ENCODE measurements around the gene FHIT. TPM values are rescaled to one million over a fixed set of nuclear protein-coding genes. Genes with fewer than 3 reads are reported as not detected.
"Not testable (repeated sequence)": the region's sequence is repeated elsewhere in the genome, so short reads cannot be mapped to it uniquely, and the experiment has no call there.

Gene FHIT
- total RNA-seq, 1 donor: 2.2 TPM

GRCh38 chr3:59938828-59939227, 1312.4 kb downstream of the FHIT start:
- H3K4me3 ChIP-seq (ENCODE audit: low read depth, low read length): no peak overlapping the region
- TF ChIP-seq, protein P1, sequence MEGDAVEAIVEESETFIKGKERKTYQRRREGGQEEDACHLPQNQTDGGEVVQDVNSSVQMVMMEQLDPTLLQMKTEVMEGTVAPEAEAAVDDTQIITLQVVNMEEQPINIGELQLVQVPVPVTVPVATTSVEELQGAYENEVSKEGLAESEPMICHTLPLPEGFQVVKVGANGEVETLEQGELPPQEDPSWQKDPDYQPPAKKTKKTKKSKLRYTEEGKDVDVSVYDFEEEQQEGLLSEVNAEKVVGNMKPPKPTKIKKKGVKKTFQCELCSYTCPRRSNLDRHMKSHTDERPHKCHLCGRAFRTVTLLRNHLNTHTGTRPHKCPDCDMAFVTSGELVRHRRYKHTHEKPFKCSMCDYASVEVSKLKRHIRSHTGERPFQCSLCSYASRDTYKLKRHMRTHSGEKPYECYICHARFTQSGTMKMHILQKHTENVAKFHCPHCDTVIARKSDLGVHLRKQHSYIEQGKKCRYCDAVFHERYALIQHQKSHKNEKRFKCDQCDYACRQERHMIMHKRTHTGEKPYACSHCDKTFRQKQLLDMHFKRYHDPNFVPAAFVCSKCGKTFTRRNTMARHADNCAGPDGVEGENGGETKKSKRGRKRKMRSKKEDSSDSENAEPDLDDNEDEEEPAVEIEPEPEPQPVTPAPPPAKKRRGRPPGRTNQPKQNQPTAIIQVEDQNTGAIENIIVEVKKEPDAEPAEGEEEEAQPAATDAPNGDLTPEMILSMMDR (IDR thresholded peaks at IDR 0.05; ENCODE audit: insufficient read depth, low read depth, low read length): no peak

GRCh38 chr3:59937201-59937600, 1314.1 kb downstream of the FHIT start:
- DNase-seq (ENCODE audit: low read depth): no peak
- TF ChIP-seq, protein P1 (IDR thresholded peaks at IDR 0.05; ENCODE audit: insufficient read depth, low read depth, low read length): no peak
- H3K4me3 ChIP-seq (ENCODE audit: low read depth, low read length): no peak overlapping the region

More at GRCh38 chr3:59938828-59939227, 1312.4 kb downstream of the FHIT start:
- DNase-seq (ENCODE audit: low read depth): no peak

- no peak overlapping the region for H3K4me3 ChIP-seq (ENCODE audit: low read depth, low read length)
- TF ChIP-seq, protein P1 (IDR thresholded peaks at IDR 0.05; ENCODE audit: insufficient read depth, low read depth, low read length): no peak
- no peak for DNase-seq (ENCODE audit: low read depth)
Observed at GRCh38 chr3:59936472-59936871, 1314.8 kb downstream of the FHIT start.

DNA sequence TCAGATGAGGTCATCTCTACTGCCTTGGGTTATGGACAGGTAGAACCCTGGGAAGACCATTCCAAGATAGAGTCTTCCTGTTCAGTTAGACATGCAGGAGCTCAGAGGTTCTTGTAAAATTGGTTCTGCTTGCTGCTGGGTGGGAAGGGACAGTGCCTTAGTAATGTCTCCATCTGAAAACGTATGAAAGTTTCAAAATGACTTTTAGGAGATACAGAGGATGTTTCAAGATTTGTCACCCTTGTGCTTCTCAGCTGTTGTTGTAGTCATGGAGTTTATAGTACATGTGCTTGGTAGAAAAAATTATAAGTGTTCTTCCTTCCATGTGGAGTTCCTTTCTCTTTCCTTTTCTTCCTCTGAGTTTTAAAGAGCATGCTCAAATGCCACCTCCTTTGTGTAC, 1316.2 kb downstream of the FHIT start:
- H3K4me3 ChIP-seq (ENCODE audit: low read depth, low read length): no peak overlapping the region
- no peak for DNase-seq (ENCODE audit: low read depth)
- TF ChIP-seq, protein P1 (IDR thresholded peaks at IDR 0.05; ENCODE audit: insufficient read depth, low read depth, low read length): no peak

DNA sequence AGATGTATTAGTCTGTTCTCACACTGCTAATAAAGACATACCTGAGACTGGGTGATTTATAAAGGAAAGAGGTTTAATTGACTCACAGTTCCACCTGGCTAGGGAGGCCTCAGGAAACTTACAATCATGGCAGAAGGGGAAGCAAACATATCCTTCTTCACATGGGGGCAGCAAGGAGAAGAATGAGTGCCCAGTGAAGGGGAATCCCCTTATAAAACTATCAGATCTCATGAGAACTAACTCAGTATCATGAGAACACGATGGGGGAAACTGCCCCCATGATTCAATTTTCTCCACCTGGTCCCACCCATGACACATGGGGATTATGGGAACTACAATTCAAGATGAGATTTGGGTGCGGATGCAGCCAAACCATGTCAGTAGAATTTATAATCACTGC, 1316.7 kb downstream of the FHIT start:
- DNase-seq (ENCODE audit: low read depth); H3K4me3 ChIP-seq (ENCODE audit: low read depth, low read length): not testable (repeated sequence)

DNA sequence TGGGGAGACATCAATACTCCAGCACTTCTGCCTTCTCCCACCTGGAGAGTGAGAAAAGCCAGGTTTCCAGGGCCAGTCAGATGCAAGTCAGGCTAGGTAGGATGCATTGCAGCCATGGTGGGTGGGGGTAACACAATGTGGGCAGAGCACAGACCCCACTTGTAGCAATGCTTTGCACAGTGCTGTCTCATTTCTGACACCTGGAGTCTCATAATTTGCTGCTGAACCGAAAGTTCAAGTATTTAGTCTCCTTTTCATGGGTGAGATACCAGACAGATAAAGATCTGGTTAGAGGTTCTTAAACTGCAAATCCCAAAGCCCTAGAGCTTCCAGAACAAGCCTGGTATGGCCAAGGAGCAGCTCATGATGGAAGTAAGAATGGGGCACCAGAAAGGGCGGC, 1321.1 kb downstream of the FHIT start:
- TF ChIP-seq, protein P1 (IDR thresholded peaks at IDR 0.05; ENCODE audit: insufficient read depth, low read depth, low read length): no peak
- H3K4me3 ChIP-seq (ENCODE audit: low read depth, low read length): no peak overlapping the region
- DNase-seq (ENCODE audit: low read depth): no peak

- TF ChIP-seq, protein P1 (IDR thresholded peaks at IDR 0.05; ENCODE audit: insufficient read depth, low read depth, low read length): no peak
- no peak for DNase-seq (ENCODE audit: low read depth)
- H3K4me3 ChIP-seq (ENCODE audit: low read depth, low read length): no peak overlapping the region
Observed at GRCh38 chr3:59927056-59927455, 1324.2 kb downstream of the FHIT start.

All from fibroblast of villous mesenchyme (primary cell).